Breast epithelium (tissue), 3 donors: ENCODE results near the gene ELOVL6.

Experiments used
- POLR2A ChIP-seq: fragments of 450-650 bp; IDR thresholded peaks from one replicate; pipeline ENCODE4 v1.6.1; 2016; ENCODE audit warnings: antibody characterized with exemption, mild to moderate bottlenecking, moderate library complexity
- TF ChIP-seq, protein P1 (sequence below), 3 donors: fragments of 450-650 bp; IDR thresholded peaks; one replicate each; pipeline ENCODE4 v1.5.1; 2016 to 2017; ENCODE audit warnings: antibody characterized with exemption in 3 of 3, mild to moderate bottlenecking in 3 of 3, moderate library complexity in 3 of 3

DNA sequence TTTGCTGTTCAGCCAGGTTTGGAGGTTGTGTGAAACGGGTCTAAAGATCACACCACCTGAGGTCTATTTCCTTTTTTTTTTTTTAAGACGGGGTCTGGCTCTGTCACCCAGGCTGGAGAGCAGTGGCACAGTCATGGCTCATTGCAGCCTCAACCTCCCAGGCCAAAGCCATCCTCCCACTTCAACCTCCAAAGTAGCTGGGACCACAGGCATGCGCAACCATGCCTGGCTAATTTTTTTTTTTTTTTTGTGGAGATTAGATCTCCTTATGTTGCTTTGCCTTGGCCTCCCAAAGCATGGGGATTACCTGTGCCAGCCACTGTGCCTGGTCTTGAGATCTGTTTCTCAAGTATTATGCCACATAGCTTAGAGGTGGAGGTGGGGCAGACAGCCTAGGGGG lies 49.2 kb upstream of the ELOVL6 start:
- TF ChIP-seq, protein P1, sequence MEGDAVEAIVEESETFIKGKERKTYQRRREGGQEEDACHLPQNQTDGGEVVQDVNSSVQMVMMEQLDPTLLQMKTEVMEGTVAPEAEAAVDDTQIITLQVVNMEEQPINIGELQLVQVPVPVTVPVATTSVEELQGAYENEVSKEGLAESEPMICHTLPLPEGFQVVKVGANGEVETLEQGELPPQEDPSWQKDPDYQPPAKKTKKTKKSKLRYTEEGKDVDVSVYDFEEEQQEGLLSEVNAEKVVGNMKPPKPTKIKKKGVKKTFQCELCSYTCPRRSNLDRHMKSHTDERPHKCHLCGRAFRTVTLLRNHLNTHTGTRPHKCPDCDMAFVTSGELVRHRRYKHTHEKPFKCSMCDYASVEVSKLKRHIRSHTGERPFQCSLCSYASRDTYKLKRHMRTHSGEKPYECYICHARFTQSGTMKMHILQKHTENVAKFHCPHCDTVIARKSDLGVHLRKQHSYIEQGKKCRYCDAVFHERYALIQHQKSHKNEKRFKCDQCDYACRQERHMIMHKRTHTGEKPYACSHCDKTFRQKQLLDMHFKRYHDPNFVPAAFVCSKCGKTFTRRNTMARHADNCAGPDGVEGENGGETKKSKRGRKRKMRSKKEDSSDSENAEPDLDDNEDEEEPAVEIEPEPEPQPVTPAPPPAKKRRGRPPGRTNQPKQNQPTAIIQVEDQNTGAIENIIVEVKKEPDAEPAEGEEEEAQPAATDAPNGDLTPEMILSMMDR (IDR thresholded peaks at IDR 0.05): no peak
- no peak for TF ChIP-seq POLR2A
